SK-N-SH (cell line): Measurements from ENCODE around the gene PLCB3. TPM values are rescaled to one million over a fixed set of nuclear protein-coding genes. Genes with fewer than 3 reads are reported as not detected.

Experiments
- CTCF ChIA-PET: fragments of 300-600, 350-600 bp; formaldehyde crosslinking; extraction: SDS; loops from one replicate; lab custom pipeline; 2021; lab: Yijun Ruan, JAX
- POLR2A ChIA-PET: fragments of 350-600 bp; sonication (Branson Sonifier 250); formaldehyde crosslinking; extraction: SDS; loops from one replicate; lab custom pipeline; 2020; ENCODE audit warnings: antibody characterized with exemption, inconsistent platforms; lab: Yijun Ruan, JAX
- DNase-seq: peaks from one replicate; pipeline ENCODE4 v3.0.0; 2012
- H2AFZ ChIP-seq: fragments of 200-600 bp; sonication (generic); 2 replicates; pipeline ENCODE4 v1.8.1; 2016; ENCODE audit warnings: antibody characterized with exemption, mild to moderate bottlenecking, low read depth
- H3F3A ChIP-seq: fragments of 200-600 bp; sonication (generic); replicated peaks from 2 replicates; pipeline ENCODE3; 2016; ENCODE audit warnings: antibody characterized with exemption, mild to moderate bottlenecking; ENCODE audit not compliant: insufficient read depth
- H3K27ac ChIP-seq, 2 experiments: fragments of 200-500 bp in 1 of 2; fragments of 200-600 bp in 1 of 2; sonication (Bioruptor generic) in 1 of 2; sonication (generic), shearing (Covaris generic) in 1 of 2; 2 replicates each; pipeline versions ENCODE4 v1.5.1 to v1.6.1; 2014 to 2016; ENCODE audit warnings: low read depth in 2 of 2, inconsistent platforms in 1 of 2, low read length in 1 of 2, mild to moderate bottlenecking in 1 of 2, mixed read lengths in 1 of 2
- H3K27me3 ChIP-seq: fragments of 200-600 bp; sonication (generic), shearing (Covaris generic); 2 replicates; pipeline ENCODE4 v1.6.1; 2016; ENCODE audit warnings: mixed run types; ENCODE audit not compliant: insufficient read depth
- H3K36me3 ChIP-seq, 2 experiments: fragments of 200-500 bp in 1 of 2; fragments of 200-600 bp in 1 of 2; sonication (Bioruptor generic) in 1 of 2; sonication (generic) in 1 of 2; replicated peaks in 1 of 2; 2 replicates each; pipeline versions ENCODE3 to v1.5.1; 2014 to 2016; ENCODE audit warnings: low read length in 1 of 2, mild to moderate bottlenecking in 1 of 2; ENCODE audit not compliant: insufficient read depth in 2 of 2, control insufficient read depth in 1 of 2
- H3K4me1 ChIP-seq, 2 experiments: fragments of 200-500 bp in 1 of 2; fragments of 200-600 bp in 1 of 2; sonication (Bioruptor generic) in 1 of 2; sonication (generic), shearing (Covaris generic) in 1 of 2; 2 replicates each; pipeline versions ENCODE4 v1.5.1 to v1.6.1; 2014 to 2016; ENCODE audit warnings: low read depth in 1 of 2, low read length in 1 of 2, mixed run types in 1 of 2; ENCODE audit not compliant: insufficient read depth in 2 of 2, control insufficient read depth in 1 of 2
- H3K4me2 ChIP-seq: fragments of 200-600 bp; sonication (generic), shearing (Covaris generic); 2 replicates; pipeline ENCODE4 v1.6.1; 2017; ENCODE audit warnings: mixed run types
- H3K4me3 ChIP-seq, 2 experiments: fragments of 200-500 bp in 1 of 2; fragments of 200-600 bp in 1 of 2; sonication (Bioruptor generic) in 1 of 2; sonication (generic), shearing (Covaris generic) in 1 of 2; 2 replicates each; pipeline versions ENCODE4 v1.5.1 to v1.8.1; 2014 to 2016; ENCODE audit warnings: low read depth in 2 of 2, inconsistent platforms in 1 of 2, low read length in 1 of 2, mild to moderate bottlenecking in 1 of 2, mixed read lengths in 1 of 2, moderate library complexity in 1 of 2
- H3K79me2 ChIP-seq: fragments of 200-600 bp; sonication (generic); 2 replicates; pipeline ENCODE4 v1.8.1; 2017; ENCODE audit warnings: mild to moderate bottlenecking; ENCODE audit not compliant: insufficient read depth
- H3K9ac ChIP-seq: fragments of 200-600 bp; sonication (generic); 2 replicates; pipeline ENCODE4 v1.6.1; 2017; ENCODE audit warnings: mixed run types
- H3K9me2 ChIP-seq: fragments of 200-600 bp; sonication (generic); 2 replicates; pipeline ENCODE4 v1.6.1; 2017; ENCODE audit warnings: mixed run types
- H3K9me3 ChIP-seq: fragments of 200-600 bp; sonication (generic); 2 replicates; pipeline ENCODE4 v1.6.1; 2017; ENCODE audit warnings: mixed run types, mild to moderate bottlenecking, moderate library complexity
- H4K20me1 ChIP-seq: fragments of 200-600 bp; sonication (generic); 2 replicates; pipeline ENCODE4 v1.6.1; 2017; ENCODE audit warnings: mild to moderate bottlenecking, mixed run types; ENCODE audit not compliant: insufficient read depth
- CHD2 ChIP-seq: fragments of 150-350 bp; IDR thresholded peaks from 2 replicates; pipeline ENCODE4 v1.6.1; 2018; ENCODE audit warnings: low read length; ENCODE audit not compliant: partially characterized antibody
- ELF1 ChIP-seq: IDR thresholded peaks from 2 replicates; pipeline ENCODE4 v1.4.0; 2012
- EZH2phosphoT487 ChIP-seq: fragments of 200-600 bp; sonication (generic); IDR thresholded peaks from 2 replicates; pipeline ENCODE4 v1.6.1; 2017; ENCODE audit warnings: low read depth, mixed run types, mild to moderate bottlenecking, antibody characterized with exemption, moderate library complexity, borderline replicate concordance
- FOXJ3 ChIP-seq: sonication (generic); formaldehyde crosslinking; IDR thresholded peaks from 2 replicates; pipeline ENCODE4 v1.5.1; 2020; ENCODE audit warnings: mild to moderate bottlenecking, missing genetic modification reagents
- FOXM1 ChIP-seq: IDR thresholded peaks from 2 replicates; pipeline ENCODE4 v1.4.0; 2012; ENCODE audit warnings: low read depth, mild to moderate bottlenecking
- GABPA ChIP-seq: IDR thresholded peaks from 2 replicates; pipeline ENCODE4 v1.4.0; 2012; ENCODE audit warnings: low read depth, mild to moderate bottlenecking
- GATA2 ChIP-seq: sonication (generic); formaldehyde crosslinking; IDR thresholded peaks from 2 replicates; pipeline ENCODE4 v1.5.0; 2020; ENCODE audit warnings: mild to moderate bottlenecking, missing genetic modification reagents
- JUND ChIP-seq: IDR thresholded peaks from 2 replicates; pipeline ENCODE4 v1.4.0; 2012
- MEF2A ChIP-seq: IDR thresholded peaks from 2 replicates; pipeline ENCODE4 v1.4.0; 2012; ENCODE audit warnings: low read depth, borderline replicate concordance
- TCF12 ChIP-seq: IDR thresholded peaks from 2 replicates; pipeline ENCODE4 v1.4.0; 2012
- TEAD4 ChIP-seq: IDR thresholded peaks from 2 replicates; pipeline ENCODE4 v1.4.0; 2012; ENCODE audit warnings: mild to moderate bottlenecking, borderline replicate concordance; ENCODE audit not compliant: insufficient read depth
- ZBTB33 ChIP-seq: IDR thresholded peaks from 2 replicates; pipeline ENCODE4 v1.4.0; 2012; ENCODE audit warnings: low read depth, borderline replicate concordance
- WGBS: methylation state at CpG from one replicate; pipeline ENCODE4 v1.1.6; 2017; ENCODE audit warnings: low lambda C conversion rate; 5-methylcytosine and 5-hydroxymethylcytosine counted together
- polyA plus RNA-seq, 3 experiments: library from polyadenylated mRNA; depleted of rRNA; stranded (reverse); fragments of >200 nt; gene quantifications; 2 replicates each; pipeline ENCODE4 v1.2.3, GENCODE V29; 2012
- TF ChIP-seq, protein P1 (sequence below): IDR thresholded peaks from 2 replicates; pipeline ENCODE4 v1.4.0; 2012; ENCODE audit warnings: low read depth, borderline replicate concordance
- TF ChIP-seq, protein P2 (sequence below): fragments of 200-600 bp; sonication (generic); IDR thresholded peaks from 2 replicates; pipeline ENCODE4 v1.6.1; 2017; ENCODE audit warnings: antibody characterized with exemption, mild to moderate bottlenecking, moderate library complexity

PLCB3 gene
- polyA plus RNA-seq, 1 of the 3 experiments (the other 2 are of a cell fraction), result 30.4 TPM

GRCh38 chr11:64289002-64289564, 37.8 kb downstream of the PLCB3 start:
- Histone ChIP-seq H3K4me2 (no peak overlapping the region), H3K27ac (no peak overlapping the region), H3K9me3 (no peaks in the 10 kb centered on the region), H3K27me3 (peaks cover 15% of the 10 kb centered on the region), H2AFZ (no peak overlapping the region), H3K36me3 (no peaks in the 10 kb centered on the region), H3K4me1 (peaks cover 8 to 22% of the 10 kb centered on the region in 2 experiments; a peak in 2 of 4 replicates), H3K4me3 (no peak overlapping the region), H3K9me2 (no peaks in the 10 kb centered on the region), H3K9ac (no peak overlapping the region), H3K79me2 (peaks cover 10% of the 10 kb centered on the region), H3F3A (peaks cover 16% of the 10 kb centered on the region), H4K20me1 (no peaks in the 10 kb centered on the region)
- ChIA-PET POLR2A (interaction anchor here (0.8 kb wide), 1 partner anchor 25 kb away, joined by 3 read pairs; no protein-coding TSS in a partner anchor), CTCF (interaction anchor here (1.1 to 12.2 kb wide), 5 partner anchors 14 to 85 kb away, joined by 3 to 196 read pairs (median 13); partner anchors contain the start of genes CATSPERZ, ESRRA, PLCB3 and PRDX5)
- no peak for TF ChIP-seq ELF1
- TF ChIP-seq FOXM1, result no peak
- TF ChIP-seq GABPA, result no peak
- no peak for TF ChIP-seq TCF12
- TF ChIP-seq, protein P1, sequence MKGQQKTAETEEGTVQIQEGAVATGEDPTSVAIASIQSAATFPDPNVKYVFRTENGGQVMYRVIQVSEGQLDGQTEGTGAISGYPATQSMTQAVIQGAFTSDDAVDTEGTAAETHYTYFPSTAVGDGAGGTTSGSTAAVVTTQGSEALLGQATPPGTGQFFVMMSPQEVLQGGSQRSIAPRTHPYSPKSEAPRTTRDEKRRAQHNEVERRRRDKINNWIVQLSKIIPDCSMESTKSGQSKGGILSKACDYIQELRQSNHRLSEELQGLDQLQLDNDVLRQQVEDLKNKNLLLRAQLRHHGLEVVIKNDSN, result no peak
- no peak for TF ChIP-seq GATA2
- TF ChIP-seq TEAD4, result no peak
- no peak for TF ChIP-seq JUND
- TF ChIP-seq MEF2A, result no peak
- TF ChIP-seq, protein P2, sequence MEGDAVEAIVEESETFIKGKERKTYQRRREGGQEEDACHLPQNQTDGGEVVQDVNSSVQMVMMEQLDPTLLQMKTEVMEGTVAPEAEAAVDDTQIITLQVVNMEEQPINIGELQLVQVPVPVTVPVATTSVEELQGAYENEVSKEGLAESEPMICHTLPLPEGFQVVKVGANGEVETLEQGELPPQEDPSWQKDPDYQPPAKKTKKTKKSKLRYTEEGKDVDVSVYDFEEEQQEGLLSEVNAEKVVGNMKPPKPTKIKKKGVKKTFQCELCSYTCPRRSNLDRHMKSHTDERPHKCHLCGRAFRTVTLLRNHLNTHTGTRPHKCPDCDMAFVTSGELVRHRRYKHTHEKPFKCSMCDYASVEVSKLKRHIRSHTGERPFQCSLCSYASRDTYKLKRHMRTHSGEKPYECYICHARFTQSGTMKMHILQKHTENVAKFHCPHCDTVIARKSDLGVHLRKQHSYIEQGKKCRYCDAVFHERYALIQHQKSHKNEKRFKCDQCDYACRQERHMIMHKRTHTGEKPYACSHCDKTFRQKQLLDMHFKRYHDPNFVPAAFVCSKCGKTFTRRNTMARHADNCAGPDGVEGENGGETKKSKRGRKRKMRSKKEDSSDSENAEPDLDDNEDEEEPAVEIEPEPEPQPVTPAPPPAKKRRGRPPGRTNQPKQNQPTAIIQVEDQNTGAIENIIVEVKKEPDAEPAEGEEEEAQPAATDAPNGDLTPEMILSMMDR, result no peak
- no peak for TF ChIP-seq EZH2phosphoT487
- no peak for TF ChIP-seq CHD2
- TF ChIP-seq FOXJ3 (CRISPR knock-in tag), result no peak
- TF ChIP-seq ZBTB33, result no peak
- no peak for DNase-seq
- WGBS, result 90% methylated on average over 2 of the region's 13 CpGs
